Muscle layer of duodenum (tissue), 2 donors: ENCODE results near the gene APBB2.

ENCODE experiments used
- H3K27ac ChIP-seq: one replicate; pipeline ENCODE4 v1.7.0; 2013; ENCODE audit warnings: mild to moderate bottlenecking, low read length
- H3K27me3 ChIP-seq: one replicate; pipeline ENCODE4 v1.7.0; 2013; ENCODE audit warnings: low read depth, mild to moderate bottlenecking, control low read depth, low read length
- H3K36me3 ChIP-seq, 2 donors: one replicate each; pipeline ENCODE4 v1.7.0; 2013; ENCODE audit warnings: low read length in 2 of 2, control low read depth in 1 of 2, mild to moderate bottlenecking in 1 of 2; ENCODE audit not compliant: insufficient read depth in 2 of 2, control insufficient read depth in 1 of 2
- H3K4me1 ChIP-seq, 2 donors: one replicate each; pipeline ENCODE4 v1.7.0; 2013; ENCODE audit warnings: low read length in 2 of 2, mild to moderate bottlenecking in 2 of 2, control low read depth in 1 of 2, moderate library complexity in 1 of 2; ENCODE audit not compliant: insufficient read depth in 2 of 2, control insufficient read depth in 1 of 2
- H3K4me3 ChIP-seq, 2 donors: one replicate each; pipeline ENCODE4 v1.7.0; 2013; ENCODE audit warnings: low read length in 2 of 2, low read depth in 1 of 2, mild to moderate bottlenecking in 1 of 2
- H3K9me3 ChIP-seq, 2 donors: one replicate each; pipeline ENCODE4 v1.7.0; 2013; ENCODE audit warnings: low read length in 2 of 2, control low read depth in 1 of 2, mild to moderate bottlenecking in 1 of 2; ENCODE audit not compliant: control insufficient read depth in 1 of 2
- donor health status: healthy.

APBB2 gene

GRCh38 chr4:41185614-41186592 is 28.4 kb downstream of the APBB2 start:
- Histone ChIP-seq H3K27ac (no peak overlapping the region), H3K4me3 (no peak overlapping the region), H3K27me3 (no peaks in the 10 kb centered on the region)

DNA sequence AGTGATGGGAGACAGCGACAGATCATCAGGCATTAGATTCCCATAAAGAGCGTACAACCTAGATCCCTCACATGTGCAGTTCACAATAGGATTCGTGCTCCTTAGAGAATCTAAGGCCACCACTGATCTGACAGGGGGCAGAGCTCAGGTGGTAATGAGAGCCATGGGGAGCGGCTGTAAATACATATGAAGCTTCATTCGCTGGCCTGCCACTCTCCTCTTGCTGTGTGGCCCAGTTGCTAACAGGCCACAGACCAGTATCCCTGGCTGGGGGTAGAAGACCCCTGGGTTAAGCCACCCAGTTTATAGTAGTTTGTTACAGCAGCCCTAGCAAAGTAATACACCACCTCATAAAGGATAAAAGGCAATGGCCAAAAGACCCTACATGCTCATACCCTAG is 30.3 kb downstream of the APBB2 start:
- Histone ChIP-seq H3K4me3 (no peak overlapping the region), H3K36me3 (no peaks in the 10 kb centered on the region), H3K4me1 (peaks cover 1 to 27% of the 10 kb centered on the region in 2 donors), H3K27me3 (no peaks in the 10 kb centered on the region), H3K27ac (no peak overlapping the region), H3K9me3 (no peaks in the 10 kb centered on the region)

More at GRCh38 chr4:41185614-41186592, 28.4 kb downstream of the APBB2 start:
- no peaks in the 10 kb centered on the region for H3K36me3 ChIP-seq
- H3K4me1 ChIP-seq, result peaks cover 0 to 26% of the 10 kb centered on the region in 2 donors
- H3K9me3 ChIP-seq, result no peaks in the 10 kb centered on the region

DNA sequence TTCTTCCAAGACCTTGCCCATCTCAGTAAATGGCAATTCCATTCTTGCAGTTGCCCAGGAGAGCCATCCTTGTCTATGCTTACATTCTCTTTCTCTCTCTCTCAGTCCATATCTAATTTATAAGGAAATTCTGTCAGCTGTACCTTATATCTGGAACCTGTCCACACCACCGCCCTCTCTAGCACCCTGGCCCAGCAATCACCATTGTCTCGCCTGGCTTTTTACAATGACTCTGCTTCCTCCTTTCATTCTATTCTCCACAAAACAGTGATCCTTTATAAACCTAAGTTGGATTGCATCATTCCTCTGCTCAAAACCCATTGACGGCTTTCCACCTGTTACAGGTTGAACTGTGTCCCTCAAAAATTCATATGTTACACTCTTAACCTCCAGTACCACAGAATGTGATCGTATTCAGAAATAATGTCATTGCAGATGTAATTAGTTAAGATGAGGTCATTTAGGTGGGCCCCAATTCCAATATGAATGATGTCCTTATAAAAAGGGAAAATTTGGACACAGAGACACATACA is 31.3 kb downstream of the APBB2 start:
- Histone ChIP-seq H3K27me3 (no peaks in the 10 kb centered on the region), H3K4me3 (no peak overlapping the region), H3K27ac (no peak overlapping the region), H3K36me3 (no peaks in the 10 kb centered on the region), H3K9me3 (no peaks in the 10 kb centered on the region), H3K4me1 (peaks cover 6 to 35% of the 10 kb centered on the region in 2 donors)

DNA sequence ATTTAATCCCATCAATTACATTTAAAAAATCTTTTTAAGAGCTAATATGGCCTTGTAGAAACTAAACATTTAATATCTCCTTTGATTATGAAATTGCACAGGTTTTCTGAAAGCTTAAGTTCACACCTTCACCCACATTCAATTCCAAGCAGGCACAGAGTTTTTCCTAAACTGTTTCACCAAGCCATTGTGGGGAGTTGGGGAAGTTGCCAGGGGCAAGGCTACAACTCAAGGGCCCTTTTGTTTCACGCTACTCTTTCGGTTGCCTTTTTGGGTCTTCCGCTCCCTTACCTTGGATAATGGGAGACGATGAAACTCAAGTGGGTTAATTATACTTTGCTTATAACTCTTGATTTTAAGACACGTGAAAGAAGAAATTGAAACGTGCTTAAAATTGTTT is 33.3 kb downstream of the APBB2 start:
- peaks cover 10 to 40% of the 10 kb centered on the region in 2 donors for H3K4me1 ChIP-seq
- no peaks in the 10 kb centered on the region for H3K9me3 ChIP-seq
- no peak overlapping the region for H3K27ac ChIP-seq
- H3K27me3 ChIP-seq, result no peaks in the 10 kb centered on the region
- no peak overlapping the region for H3K4me3 ChIP-seq
- H3K36me3 ChIP-seq, result no peaks in the 10 kb centered on the region

DNA sequence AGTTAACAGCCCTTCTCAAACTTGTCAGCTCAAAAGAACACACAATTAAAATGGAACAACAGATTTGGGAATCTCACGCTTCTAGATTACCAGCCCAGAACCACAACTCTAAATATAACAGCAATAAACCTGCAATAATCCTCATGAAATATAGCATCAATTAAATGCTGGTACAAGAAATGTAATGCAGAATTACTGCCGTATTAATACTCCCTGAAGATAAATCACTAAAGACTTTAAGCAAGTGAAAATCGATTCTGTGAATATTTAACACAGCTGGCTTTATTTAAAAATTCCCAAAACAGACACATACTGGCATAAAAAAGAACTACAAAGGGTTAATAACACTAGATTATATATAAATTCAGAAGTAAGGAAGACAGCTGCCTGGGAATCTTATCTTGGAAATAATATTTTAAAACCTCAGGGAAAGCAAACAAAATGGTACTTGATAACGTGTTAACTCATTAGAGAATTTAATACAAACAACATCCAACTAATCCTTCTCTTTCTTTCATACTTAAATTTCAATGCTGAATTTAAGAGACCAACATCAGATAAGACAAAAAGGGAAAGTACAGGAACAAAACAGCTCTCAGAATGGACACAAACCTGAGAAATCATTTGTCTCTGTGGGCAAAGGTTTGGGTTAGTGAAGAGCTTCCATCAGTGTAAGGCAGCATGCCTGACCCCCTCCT is 34.7 kb downstream of the APBB2 start:
- Histone ChIP-seq H3K36me3 (no peaks in the 10 kb centered on the region), H3K27me3 (no peaks in the 10 kb centered on the region), H3K9me3 (no peaks in the 10 kb centered on the region), H3K27ac (no peak overlapping the region), H3K4me1 (peaks cover 10 to 30% of the 10 kb centered on the region in 2 donors), H3K4me3 (no peak overlapping the region)

- H3K4me3 ChIP-seq, result no peak overlapping the region
- H3K9me3 ChIP-seq, result no peaks in the 10 kb centered on the region
- H3K36me3 ChIP-seq, result no peaks in the 10 kb centered on the region
- H3K27ac ChIP-seq, result no peak overlapping the region
- H3K4me1 ChIP-seq, result peaks cover 10 to 30% of the 10 kb centered on the region in 2 donors
- no peaks in the 10 kb centered on the region for H3K27me3 ChIP-seq
Measured at GRCh38 chr4:41178372-41179370, 35.7 kb downstream of the APBB2 start.

GRCh38 chr4:41177016-41177415 is 37.3 kb downstream of the APBB2 start:
- Histone ChIP-seq H3K27me3 (no peaks in the 10 kb centered on the region), H3K36me3 (no peaks in the 10 kb centered on the region), H3K4me1 (peaks cover 10 to 30% of the 10 kb centered on the region in 2 donors), H3K27ac (no peak overlapping the region), H3K9me3 (no peaks in the 10 kb centered on the region), H3K4me3 (no peak overlapping the region)

- Histone ChIP-seq H3K36me3 (no peaks in the 10 kb centered on the region), H3K27ac (peak overlapping the region; percentile 48), H3K9me3 (no peaks in the 10 kb centered on the region), H3K4me1 (peaks cover 10 to 30% of the 10 kb centered on the region in 2 donors), H3K27me3 (no peaks in the 10 kb centered on the region), H3K4me3 (no peak overlapping the region)
Measured at GRCh38 chr4:41176340-41176739, 38.0 kb downstream of the APBB2 start.

- Histone ChIP-seq H3K27ac (peak overlapping the region; percentile 48), H3K9me3 (no peaks in the 10 kb centered on the region), H3K36me3 (no peaks in the 10 kb centered on the region), H3K27me3 (no peaks in the 10 kb centered on the region), H3K4me3 (no peak overlapping the region), H3K4me1 (peaks cover 10 to 30% of the 10 kb centered on the region in 2 donors)
Measured at GRCh38 chr4:41175794-41176193, 38.5 kb downstream of the APBB2 start.

DNA sequence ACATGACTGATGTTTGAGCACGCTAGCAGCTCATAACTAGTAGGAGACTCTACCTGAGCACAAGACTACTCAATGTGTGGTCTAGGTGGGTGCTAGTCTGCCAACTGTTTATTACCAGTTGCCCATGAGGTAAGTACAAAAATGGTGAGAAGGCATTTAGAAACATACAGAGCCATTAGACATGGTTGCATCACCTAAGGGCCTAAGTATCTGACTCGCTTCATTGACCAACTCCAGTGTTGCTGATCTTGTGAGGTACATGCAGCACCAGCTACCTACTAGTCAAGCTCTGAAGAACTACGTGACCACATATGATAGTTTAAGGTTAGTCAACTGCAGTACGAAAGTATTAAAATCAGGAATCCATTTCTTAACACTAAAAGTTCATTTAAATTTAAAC is 39.9 kb downstream of the APBB2 start:
- Histone ChIP-seq H3K27ac (no peak overlapping the region), H3K27me3 (no peaks in the 10 kb centered on the region), H3K4me3 (no peak overlapping the region)

More for the DNA sequence above, 39.9 kb downstream of the APBB2 start:
- Histone ChIP-seq H3K36me3 (no peaks in the 10 kb centered on the region), H3K9me3 (no peaks in the 10 kb centered on the region), H3K4me1 (peaks cover 10 to 30% of the 10 kb centered on the region in 2 donors)
